ENCODE data around the gene AGO3. TPM values are rescaled to one million over a fixed set of nuclear protein-coding genes. Genes with fewer than 3 reads are reported as not detected.

AGO3 gene
- total and polyA plus RNA-seq, 2 of the 13 experiments (the other 11 are each of a cell fraction or from before 2014, with no cell fraction given): 21.2 to 27.1 TPM

DNA sequence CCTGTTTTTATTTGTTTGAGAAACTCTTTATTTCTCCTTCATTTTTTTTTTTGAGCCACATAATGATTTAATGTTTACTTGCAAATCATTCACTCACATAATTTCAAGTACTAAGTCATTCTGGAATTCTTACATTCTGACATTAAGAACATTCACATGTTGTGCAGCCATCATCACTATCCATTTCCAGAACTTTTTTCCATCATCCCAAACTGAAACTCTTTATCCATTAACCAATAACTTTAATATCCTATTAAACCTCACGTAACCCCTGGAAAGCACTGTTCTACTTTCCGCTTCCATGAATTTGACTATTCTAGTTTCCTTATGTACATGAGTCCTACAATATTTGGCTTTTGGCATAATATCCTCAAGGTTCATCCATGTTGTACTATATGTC, 100.5 kb downstream of the AGO3 start:
- BruUV-seq (replicated peaks): no TSS peak
- intact Hi-C loops (cut with micrococcal nuclease; ENCODE audit: unreplicated experiment) (no loop called here), in situ Hi-C loops (cut with HindIII; ENCODE audit: extremely low pct_ligation_motif_present, low pct_unique_long_range_greater_than_20kb) (no loop called here)
- H3K79me2 ChIP-seq (ENCODE audit: insufficient read depth, low read length): no peaks in the 10 kb centered on the region
- H3K4me2 ChIP-seq (ENCODE audit: low read depth, low read length): no peak overlapping the region
- DNase-seq (ENCODE audit: low spot score) (no peak), ATAC-seq (no peak), FAIRE-seq (no peak)
- H3K9me3 ChIP-seq (ENCODE audit: low read length): no peaks in the 10 kb centered on the region
- ChIA-PET POLR2A (no interaction called here), CTCF (ENCODE audit: low intra/inter-chr PET ratio, low total read pairs) (no interaction called here)
- no peaks in the 10 kb centered on the region for H3K27me3 ChIP-seq (ENCODE audit: control insufficient read depth in 1 of 2, insufficient read depth in 2 of 2, low read length in 2 of 2)
- H3K9ac ChIP-seq (ENCODE audit: insufficient read depth, low read depth, low read length): no peak overlapping the region
- H3K27ac ChIP-seq (ENCODE audit: extremely low read length, insufficient read depth, low read length): no peak overlapping the region
- TF ChIP-seq, protein P1, sequence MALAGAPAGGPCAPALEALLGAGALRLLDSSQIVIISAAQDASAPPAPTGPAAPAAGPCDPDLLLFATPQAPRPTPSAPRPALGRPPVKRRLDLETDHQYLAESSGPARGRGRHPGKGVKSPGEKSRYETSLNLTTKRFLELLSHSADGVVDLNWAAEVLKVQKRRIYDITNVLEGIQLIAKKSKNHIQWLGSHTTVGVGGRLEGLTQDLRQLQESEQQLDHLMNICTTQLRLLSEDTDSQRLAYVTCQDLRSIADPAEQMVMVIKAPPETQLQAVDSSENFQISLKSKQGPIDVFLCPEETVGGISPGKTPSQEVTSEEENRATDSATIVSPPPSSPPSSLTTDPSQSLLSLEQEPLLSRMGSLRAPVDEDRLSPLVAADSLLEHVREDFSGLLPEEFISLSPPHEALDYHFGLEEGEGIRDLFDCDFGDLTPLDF (CRISPR knock-in tag; IDR thresholded peaks at IDR 0.05): no peak
- TF ChIP-seq CBFB (CRISPR knock-in tag; IDR thresholded peaks at IDR 0.05): no peak
- no peak for TF ChIP-seq ZNF280B (CRISPR knock-in tag; IDR thresholded peaks at IDR 0.05; ENCODE audit: borderline replicate concordance)
- TF ChIP-seq, protein P2, sequence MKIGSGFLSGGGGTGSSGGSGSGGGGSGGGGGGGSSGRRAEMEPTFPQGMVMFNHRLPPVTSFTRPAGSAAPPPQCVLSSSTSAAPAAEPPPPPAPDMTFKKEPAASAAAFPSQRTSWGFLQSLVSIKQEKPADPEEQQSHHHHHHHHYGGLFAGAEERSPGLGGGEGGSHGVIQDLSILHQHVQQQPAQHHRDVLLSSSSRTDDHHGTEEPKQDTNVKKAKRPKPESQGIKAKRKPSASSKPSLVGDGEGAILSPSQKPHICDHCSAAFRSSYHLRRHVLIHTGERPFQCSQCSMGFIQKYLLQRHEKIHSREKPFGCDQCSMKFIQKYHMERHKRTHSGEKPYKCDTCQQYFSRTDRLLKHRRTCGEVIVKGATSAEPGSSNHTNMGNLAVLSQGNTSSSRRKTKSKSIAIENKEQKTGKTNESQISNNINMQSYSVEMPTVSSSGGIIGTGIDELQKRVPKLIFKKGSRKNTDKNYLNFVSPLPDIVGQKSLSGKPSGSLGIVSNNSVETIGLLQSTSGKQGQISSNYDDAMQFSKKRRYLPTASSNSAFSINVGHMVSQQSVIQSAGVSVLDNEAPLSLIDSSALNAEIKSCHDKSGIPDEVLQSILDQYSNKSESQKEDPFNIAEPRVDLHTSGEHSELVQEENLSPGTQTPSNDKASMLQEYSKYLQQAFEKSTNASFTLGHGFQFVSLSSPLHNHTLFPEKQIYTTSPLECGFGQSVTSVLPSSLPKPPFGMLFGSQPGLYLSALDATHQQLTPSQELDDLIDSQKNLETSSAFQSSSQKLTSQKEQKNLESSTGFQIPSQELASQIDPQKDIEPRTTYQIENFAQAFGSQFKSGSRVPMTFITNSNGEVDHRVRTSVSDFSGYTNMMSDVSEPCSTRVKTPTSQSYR (CRISPR knock-in tag; IDR thresholded peaks at IDR 0.05; ENCODE audit: borderline replicate concordance): no peak
- H4K20me1 ChIP-seq (ENCODE audit: insufficient read depth, low read length): no peaks in the 10 kb centered on the region
- no peak overlapping the region for H3K4me3 ChIP-seq (replicated peaks in 1 of 3; ENCODE audit: insufficient read depth in 1 of 3, low read depth in 2 of 3, low read length in 3 of 3)
- WGBS (ENCODE audit: low lambda C conversion rate): 99% methylated on average over 2 of the region's 2 CpGs
- peaks cover 2 to 40% of the 10 kb centered on the region in 2 experiments; a peak in 3 of 5 replicates for H3K36me3 ChIP-seq (replicated peaks in 1 of 2; ENCODE audit: control insufficient read depth in 1 of 2, insufficient read depth in 2 of 2, low read length in 2 of 2)
- H3K4me1 ChIP-seq (ENCODE audit: insufficient read depth, low read length): no peaks in the 10 kb centered on the region
- no peak overlapping the region for H2AFZ ChIP-seq (ENCODE audit: low read length)
